Thymus (tissue), 11 donors: ENCODE data around the gene ADI1. TPM values are rescaled to one million over a fixed set of nuclear protein-coding genes. Genes with fewer than 3 reads are reported as not detected.
"Not testable (repeated sequence)": the region's sequence is repeated elsewhere in the genome, so short reads cannot be mapped to it uniquely, and the experiment has no call there.

Experiments
- DNase-seq, 9 donors: peaks; one replicate each; pipeline ENCODE4 v3.0.0-alpha.2; 2013; ENCODE audit warnings: low spot score in 9 of 9, low read depth in 6 of 9, missing footprints in 1 of 9
- H3K27ac ChIP-seq, 2 donors: one replicate each; pipeline ENCODE4 v1.5.1; 2013; ENCODE audit warnings: control low read depth in 1 of 2, low read depth in 1 of 2, low read length in 1 of 2, mild to moderate bottlenecking in 1 of 2, moderate library complexity in 1 of 2
- H3K27me3 ChIP-seq, 2 donors: one replicate each; pipeline ENCODE4 v1.5.1; 2013; ENCODE audit warnings: low read length in 1 of 2; ENCODE audit not compliant: control insufficient read depth in 2 of 2, insufficient read depth in 1 of 2
- H3K36me3 ChIP-seq, 2 donors: one replicate each; pipeline ENCODE4 v1.5.1; 2013; ENCODE audit warnings: low read length in 1 of 2, mild to moderate bottlenecking in 1 of 2, moderate library complexity in 1 of 2; ENCODE audit not compliant: control insufficient read depth in 2 of 2, insufficient read depth in 2 of 2
- H3K4me1 ChIP-seq, 2 donors: one replicate each; pipeline ENCODE4 v1.5.1; 2013; ENCODE audit warnings: low read length in 2 of 2; ENCODE audit not compliant: control insufficient read depth in 2 of 2, insufficient read depth in 2 of 2
- H3K4me3 ChIP-seq, 2 donors: one replicate each; pipeline ENCODE4 v1.5.1; 2013; ENCODE audit warnings: low read length in 2 of 2, control low read depth in 1 of 2, mild to moderate bottlenecking in 1 of 2
- H3K9me3 ChIP-seq, 2 donors: one replicate each; pipeline ENCODE4 v1.5.1; 2013; ENCODE audit warnings: low read length in 1 of 2, mild to moderate bottlenecking in 1 of 2; ENCODE audit not compliant: control insufficient read depth in 2 of 2, insufficient read depth in 1 of 2
- WGBS: extraction: QIAGEN DNeasy Blood & Tissue Kit; methylation state at CpG from one replicate; pipeline ENCODE4 v1.1.7; 2013; 5-methylcytosine and 5-hydroxymethylcytosine counted together
- polyA plus RNA-seq: library from polyadenylated mRNA; stranded (reverse); fragments of 200-250 nt; gene quantifications from one replicate; pipeline ENCODE4 v1.2.3, GENCODE V29; 2013
- total RNA-seq: library from RNA; stranded (reverse); fragments of 120-200 nt; gene quantifications from one replicate; pipeline ENCODE4 v1.2.4, GENCODE V29; 2013
- donor health status: healthy.

The ADI1 gene
- total and polyA plus RNA-seq, 2 donors, result 28.1 to 50.0 TPM

DNA sequence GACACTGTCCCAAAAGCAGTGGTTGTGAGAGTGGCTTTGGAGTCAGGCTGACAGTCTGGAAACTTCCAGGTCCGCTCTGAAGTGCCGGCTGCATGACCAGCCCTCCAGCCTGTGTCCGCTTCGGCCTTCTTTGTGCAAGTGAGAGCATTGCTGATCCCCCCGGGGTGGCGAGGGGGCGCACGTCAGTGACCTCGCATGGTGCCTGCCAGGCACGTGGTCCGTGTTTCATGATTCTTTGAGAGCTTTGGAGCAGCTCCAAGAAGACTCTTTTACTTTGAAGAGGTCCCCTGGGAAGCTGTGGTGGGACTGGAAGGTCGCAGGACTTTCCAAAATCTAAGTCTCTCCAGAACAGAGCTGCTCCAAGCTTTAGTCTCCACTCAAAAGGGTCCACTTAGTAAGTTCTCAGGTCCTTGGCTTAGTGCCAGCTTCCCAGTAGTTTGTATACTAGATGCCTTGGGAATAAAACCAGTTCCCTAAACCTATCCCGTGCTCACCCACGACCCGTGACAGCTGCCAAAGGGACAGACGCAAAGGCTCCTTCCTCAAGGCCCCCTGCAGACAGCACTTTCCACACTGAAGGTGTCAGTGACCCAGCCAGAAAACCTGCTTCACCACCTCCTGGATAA is 68.8 kb downstream of the ADI1 start:
- no peak for DNase-seq
- H3K9me3 ChIP-seq, result no peaks in the 10 kb centered on the region
- H3K36me3 ChIP-seq, result peaks cover 34 to 62% of the 10 kb centered on the region in 2 donors
- WGBS, result 91% methylated on average over 16 of the region's 16 CpGs
- H3K27me3 ChIP-seq, result no peaks in the 10 kb centered on the region
- H3K4me1 ChIP-seq, result peaks cover 0 to 4% of the 10 kb centered on the region in 2 donors
- no peak overlapping the region for H3K27ac ChIP-seq
- no peak overlapping the region for H3K4me3 ChIP-seq

DNA sequence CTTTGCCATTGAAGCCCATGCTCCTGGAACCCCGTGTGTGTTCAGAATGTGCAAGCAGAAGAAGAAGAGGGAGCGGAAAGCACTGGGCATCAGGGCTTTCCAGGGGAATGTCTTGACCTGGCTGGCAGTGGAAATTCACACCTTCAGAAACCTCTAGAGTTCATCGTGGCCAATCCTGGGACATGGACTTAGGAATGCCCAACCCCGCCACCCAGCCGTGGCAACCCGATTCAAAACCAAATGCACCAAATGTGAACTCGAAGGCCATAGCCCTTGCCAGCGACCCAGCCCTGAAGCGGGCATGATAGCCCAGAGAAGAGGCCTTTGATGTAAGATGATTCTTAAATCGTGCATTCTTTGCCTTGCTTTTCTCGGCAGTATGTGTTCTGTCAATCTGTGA is 69.4 kb downstream of the ADI1 start:
- 97% methylated on average over 11 of the region's 11 CpGs for WGBS
- Histone ChIP-seq H3K9me3 (no peaks in the 10 kb centered on the region), H3K27me3 (no peaks in the 10 kb centered on the region), H3K4me3 (no peak overlapping the region), H3K27ac (no peak overlapping the region), H3K4me1 (peaks cover 0 to 4% of the 10 kb centered on the region in 2 donors), H3K36me3 (peaks cover 39 to 62% of the 10 kb centered on the region in 2 donors)
- no peak for DNase-seq

DNA sequence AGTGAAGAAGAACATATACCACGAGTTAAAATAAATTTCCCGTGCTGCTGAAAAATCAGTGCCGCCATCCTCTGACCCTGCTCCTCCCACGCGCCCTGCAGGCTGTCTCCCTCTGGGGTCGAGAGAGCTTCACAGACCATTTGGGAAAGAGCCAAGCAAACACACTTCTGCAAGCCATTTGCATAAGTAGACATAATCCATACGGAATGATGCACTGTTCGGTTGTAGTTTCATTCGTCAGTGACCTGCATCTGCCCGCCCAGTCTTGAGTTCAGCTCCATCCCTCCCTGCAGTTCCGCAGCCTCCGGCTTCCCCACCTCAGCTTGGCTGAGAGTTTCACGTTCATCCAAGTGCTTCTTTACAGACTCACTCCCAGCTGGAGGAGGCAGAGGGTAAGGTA is 70.2 kb downstream of the ADI1 start:
- H3K27me3 ChIP-seq, result no peaks in the 10 kb centered on the region
- no peaks in the 10 kb centered on the region for H3K9me3 ChIP-seq
- H3K4me1 ChIP-seq, result peaks cover 0 to 4% of the 10 kb centered on the region in 2 donors
- H3K4me3 ChIP-seq, result no peak overlapping the region
- WGBS, result 97% methylated on average over 13 of the region's 13 CpGs
- DNase-seq, result no peak
- H3K27ac ChIP-seq, result no peak overlapping the region
- peaks cover 45 to 63% of the 10 kb centered on the region in 2 donors for H3K36me3 ChIP-seq

DNA sequence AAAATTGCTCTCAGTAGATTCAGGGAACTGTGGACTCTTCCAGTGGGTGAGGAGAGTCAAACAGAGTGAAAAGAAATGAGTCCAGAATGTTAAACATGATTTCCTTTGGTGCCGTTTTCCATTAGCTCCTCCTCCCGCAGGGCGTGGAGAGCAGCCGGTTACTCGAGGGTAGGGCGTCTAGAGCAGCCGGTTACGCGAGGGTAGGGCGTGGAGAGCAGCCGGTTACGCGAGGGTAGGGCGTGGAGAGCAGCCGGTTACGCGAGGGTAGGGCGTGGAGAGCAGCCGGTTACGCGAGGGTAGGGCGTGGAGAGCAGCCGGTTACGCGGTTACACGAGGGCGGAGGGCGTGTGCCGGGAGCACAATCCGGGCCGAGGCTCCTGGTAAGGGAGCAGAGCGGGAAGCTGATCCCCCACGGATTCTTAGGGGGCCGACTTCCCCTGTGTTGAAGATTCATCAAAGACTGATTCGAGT is 70.9 kb downstream of the ADI1 start:
- H3K27me3 ChIP-seq, H3K27ac ChIP-seq, H3K4me3 ChIP-seq, H3K4me1 ChIP-seq, H3K9me3 ChIP-seq, DNase-seq: not testable (repeated sequence)
- peaks cover 51 to 67% of the 10 kb centered on the region in 2 donors for H3K36me3 ChIP-seq
- WGBS, result 95% methylated on average over 35 of the region's 35 CpGs

DNA sequence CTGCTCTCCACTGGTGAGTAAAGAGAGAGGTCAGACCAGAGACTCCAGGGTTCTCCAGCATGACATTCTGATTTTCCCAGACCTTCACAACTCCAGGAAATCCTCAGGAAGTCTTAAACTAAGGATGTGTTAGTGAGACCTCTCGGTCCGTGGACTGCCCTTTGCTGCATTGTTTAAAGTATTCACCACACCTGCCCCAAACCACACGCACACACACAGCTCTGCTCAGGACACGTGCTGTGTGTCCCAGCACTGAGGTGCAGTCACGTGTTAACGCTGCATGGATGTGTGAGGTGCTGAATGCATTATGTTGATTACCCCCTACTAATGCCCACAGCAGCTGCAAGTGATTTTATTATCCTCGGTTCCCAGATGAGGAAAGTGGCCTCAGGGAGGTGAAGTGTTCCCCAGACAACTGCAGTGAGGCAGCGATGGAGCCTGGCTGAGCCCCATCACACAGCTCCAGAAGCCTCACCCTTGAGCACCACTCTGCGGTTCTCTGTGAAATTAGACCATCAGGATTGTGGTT is 71.5 kb downstream of the ADI1 start:
- Histone ChIP-seq H3K27me3 (no peaks in the 10 kb centered on the region), H3K9me3 (no peaks in the 10 kb centered on the region), H3K27ac (no peak overlapping the region), H3K36me3 (peaks cover 54 to 65% of the 10 kb centered on the region in 2 donors), H3K4me3 (no peak overlapping the region), H3K4me1 (peaks cover 0 to 4% of the 10 kb centered on the region in 2 donors)
- 87% methylated on average over 9 of the region's 9 CpGs for WGBS
- DNase-seq, result no peak

Other genes with a start within 250 kb of the ADI1 start
- 31.9 TPM for gene EIPR1, start 141.7 kb downstream of the ADI1 start, total RNA-seq
- gene EIPR1, start 141.7 kb downstream of the ADI1 start, polyA plus RNA-seq, result 21.3 TPM
- gene TRAPPC12, start 139.8 kb downstream of the ADI1 start, total RNA-seq, result 41.8 TPM
- 136 TPM for gene TRAPPC12, start 139.8 kb downstream of the ADI1 start, polyA plus RNA-seq
- 15.7 TPM for gene RNASEH1, start 38.8 kb upstream of the ADI1 start, total RNA-seq
- 12.4 TPM for gene RNASEH1, start 38.8 kb upstream of the ADI1 start, polyA plus RNA-seq
- gene RPS7, start 55.7 kb upstream of the ADI1 start, total RNA-seq, result 3,596 TPM
- gene RPS7, start 55.7 kb upstream of the ADI1 start, polyA plus RNA-seq, result 4,140 TPM
- gene COLEC11, start 75.6 kb upstream of the ADI1 start, total RNA-seq, result 5.2 TPM
- gene COLEC11, start 75.6 kb upstream of the ADI1 start, polyA plus RNA-seq, result 9.2 TPM
- 0.05 TPM for gene ALLC, start 138.7 kb upstream of the ADI1 start, total RNA-seq
- gene ALLC, start 138.7 kb upstream of the ADI1 start, polyA plus RNA-seq, result 0.87 TPM
- gene DCDC2C, start 184.0 kb upstream of the ADI1 start, total RNA-seq, result 0.38 TPM
- 0.21 TPM for gene DCDC2C, start 184.0 kb upstream of the ADI1 start, polyA plus RNA-seq